Ishikawa (cell line): ENCODE measurements around the gene CASP14.

Experiments
- CEBPB ChIP-seq: IDR thresholded peaks from 2 replicates; pipeline ENCODE4 v1.6.1; 2012
- EGR1 ChIP-seq: IDR thresholded peaks from 2 replicates; pipeline ENCODE4 v1.6.1; 2012
- MAX ChIP-seq: IDR thresholded peaks from 2 replicates; pipeline ENCODE4 v1.6.1; 2012
- USF1 ChIP-seq: IDR thresholded peaks from 2 replicates; pipeline ENCODE4 v1.6.1; 2012
- YY1 ChIP-seq: IDR thresholded peaks from 2 replicates; pipeline ENCODE4 v1.6.1; 2012; ENCODE audit warnings: low read depth

GRCh38 chr19:15072930-15073647 is 23.8 kb downstream of the CASP14 start:
- TF ChIP-seq USF1, result no peak
- TF ChIP-seq CEBPB, result no peak
- no peak for TF ChIP-seq EGR1
- no peak for TF ChIP-seq MAX
- no peak for TF ChIP-seq YY1
